ENCODE data around the gene CACUL1. TPM values are rescaled to one million over a fixed set of nuclear protein-coding genes. Genes with fewer than 3 reads are reported as not detected.

Gene CACUL1
- total RNA-seq, 1 donor from 2014 or later: 33.4 TPM

GRCh38 chr10:118635674-118636402 is 118.9 kb downstream of the CACUL1 start:
- no peak for DNase-seq

DNA sequence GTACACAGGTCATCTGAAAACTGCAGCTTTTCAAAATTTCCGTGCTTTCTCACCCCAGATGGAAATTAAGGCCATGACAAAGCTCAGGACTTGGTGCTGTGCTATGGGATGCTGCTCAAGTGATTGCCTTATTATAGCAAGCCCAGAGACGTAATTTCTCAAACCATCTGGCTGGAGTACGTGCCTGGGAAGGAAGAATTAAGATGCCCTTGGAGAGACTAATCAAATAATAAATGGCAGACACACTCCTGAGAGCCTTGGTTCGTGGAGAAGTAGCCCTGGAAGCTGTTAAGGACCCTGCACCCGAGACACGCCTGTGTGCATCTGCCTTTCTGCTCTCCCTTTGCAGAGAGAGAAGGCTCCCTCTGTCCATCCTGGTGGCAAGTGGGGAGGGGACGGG is 121.0 kb downstream of the CACUL1 start:
- DNase-seq: no peak

- DNase-seq: no peak
Observed at GRCh38 chr10:118629211-118629610, 125.6 kb downstream of the CACUL1 start.

DNA sequence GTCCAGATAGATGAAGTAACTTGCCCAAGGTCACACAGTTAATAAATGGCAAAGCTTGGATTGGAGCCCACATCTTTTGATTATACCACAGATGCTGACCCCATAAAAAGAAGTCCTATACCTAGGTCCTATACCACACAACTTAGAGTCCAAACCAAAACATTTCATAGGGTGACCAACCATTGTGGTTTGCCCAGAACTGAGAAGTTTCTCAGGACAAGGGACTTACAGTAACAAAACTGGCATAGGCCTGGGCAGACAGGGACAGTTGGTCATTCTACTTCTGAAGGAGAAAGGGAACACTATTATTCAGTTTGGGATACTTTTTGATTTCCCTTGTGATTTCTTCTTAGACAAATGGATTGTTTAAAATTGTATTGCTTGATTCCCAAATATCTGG is 126.4 kb downstream of the CACUL1 start:
- DNase-seq: no peak

DNA sequence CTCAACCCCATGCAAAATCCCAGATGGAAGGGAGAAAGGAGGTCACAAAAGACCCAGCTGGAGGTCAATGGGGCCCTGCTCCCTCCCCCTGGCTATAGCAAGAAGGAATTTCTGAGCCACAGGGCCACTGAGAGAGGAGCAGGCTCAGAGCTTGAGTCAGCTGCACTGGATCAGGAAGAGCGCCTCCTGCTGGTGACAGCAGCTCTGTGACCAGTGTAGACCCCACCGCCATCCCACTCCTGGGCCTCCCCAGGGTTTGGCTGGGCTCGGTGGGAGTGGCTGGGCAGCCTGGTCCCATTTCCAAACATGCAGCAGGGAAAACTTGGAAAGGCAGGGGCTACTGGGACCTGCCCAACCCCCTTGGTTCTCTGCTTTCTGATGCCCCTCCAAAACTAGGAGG is 127.8 kb downstream of the CACUL1 start:
- no peak for DNase-seq

Other genes starting within 250 kb of the CACUL1 start
- gene PRLHR, start 159.3 kb downstream of the CACUL1 start, total RNA-seq: not detected in 2 replicates